Gastrocnemius medialis (tissue), 4 donors: ENCODE results near the gene TNNT2.

Experiments
- CTCF ChIP-seq, 5 experiments: fragments of 450-650 bp in 3 of 5; fragments of 200-600 bp in 2 of 5; sonication (generic) in 2 of 5; IDR thresholded peaks in 4 of 5; conservative IDR thresholded peaks in 1 of 5; 1 replicate in 4 of 5; 2 replicates in 1 of 5; pipeline ENCODE4 v1.5.1; 2016 to 2019; ENCODE audit warnings: antibody characterized with exemption in 5 of 5, mild to moderate bottlenecking in 3 of 5, moderate library complexity in 3 of 5
- POLR2A ChIP-seq, 2 donors: fragments of 450-650 bp; IDR thresholded peaks; one replicate each; pipeline ENCODE4 v1.6.1; 2017; ENCODE audit warnings: antibody characterized with exemption in 2 of 2, mild to moderate bottlenecking in 2 of 2, moderate library complexity in 2 of 2

- no peak for TF ChIP-seq POLR2A (IDR thresholded peaks at IDR 0.05)
- TF ChIP-seq CTCF (IDR thresholded peaks at IDR 0.05 in 4 of 5, conservative IDR thresholded peaks at IDR 0.05 in 1 of 5) = no peak
Measured at GRCh38 chr1:201324306-201324705, 53.2 kb downstream of the TNNT2 start.
